ENCODE measurements around the gene ASB18. TPM values are rescaled to one million over a fixed set of nuclear protein-coding genes. Genes with fewer than 3 reads are reported as not detected.

Gene ASB18
- total RNA-seq, 1 donor from 2014 or later = not detected

DNA sequence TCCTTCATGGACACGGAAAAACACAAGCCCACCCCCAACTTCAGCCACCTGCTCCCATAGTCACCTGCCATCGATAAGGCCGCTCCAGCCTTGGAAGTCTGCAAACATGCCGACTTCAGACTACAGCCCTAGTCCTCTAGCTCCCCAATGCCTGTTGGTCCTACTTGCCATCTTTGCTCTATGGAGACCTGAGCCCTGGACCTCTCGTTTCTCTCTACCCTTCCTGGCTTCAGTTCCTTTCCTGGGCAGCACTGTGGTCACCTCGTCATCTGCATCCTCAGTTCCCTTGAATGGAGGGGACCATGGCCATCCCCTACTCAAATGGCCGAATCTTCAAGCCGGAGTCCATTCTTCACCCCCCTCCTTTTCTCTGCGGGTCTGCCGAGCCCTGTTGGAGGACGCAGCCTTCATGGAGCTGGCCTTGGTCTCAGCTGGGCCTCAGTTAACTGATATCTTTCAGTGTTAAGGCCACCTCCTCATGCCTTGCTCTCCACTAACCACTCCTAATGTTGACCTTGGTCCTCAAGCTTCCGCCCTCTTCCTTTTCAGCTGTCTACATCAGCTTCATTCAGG, 48.4 kb downstream of the ASB18 start:
- Mint-ChIP-seq H3K27me3 (peaks cover 2% of the 10 kb centered on the region), H3K4me1 (no peaks in the 10 kb centered on the region), H3K36me3 (ENCODE audit: low read depth) (no peaks in the 10 kb centered on the region), H3K9me3 (no peaks in the 10 kb centered on the region), H3K4me3 (no peak overlapping the region), H3K27ac (no peak overlapping the region)
- intact Hi-C loops (cut with micrococcal nuclease) = no loop called here
- no peak for DNase-seq

DNA sequence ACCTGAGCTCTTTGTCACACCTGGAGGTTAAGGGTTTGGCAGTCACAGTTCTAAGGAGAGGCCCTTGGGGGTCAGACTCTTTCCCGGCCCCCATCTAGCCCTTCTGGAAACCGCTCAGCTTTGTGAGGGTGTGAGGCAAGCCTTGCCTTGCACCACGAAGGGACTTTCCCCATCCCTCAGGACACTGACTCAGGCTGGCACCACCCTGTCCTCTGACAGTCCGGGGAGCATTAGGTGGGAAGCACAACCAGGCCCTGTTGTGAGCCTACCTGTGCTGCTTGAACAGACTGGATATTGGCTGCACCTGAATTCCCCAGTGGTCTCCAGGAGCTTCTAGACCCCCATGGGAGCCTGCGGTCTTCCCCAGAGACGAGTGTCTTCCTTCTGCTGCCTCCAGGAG, 49.0 kb downstream of the ASB18 start:
- intact Hi-C loops (cut with micrococcal nuclease) = no loop called here
- Mint-ChIP-seq H3K9me3 (no peaks in the 10 kb centered on the region), H3K27me3 (peaks cover 2% of the 10 kb centered on the region), H3K4me3 (no peak overlapping the region), H3K36me3 (ENCODE audit: low read depth) (no peaks in the 10 kb centered on the region), H3K27ac (no peak overlapping the region), H3K4me1 (no peaks in the 10 kb centered on the region)
- no peak for DNase-seq

DNA sequence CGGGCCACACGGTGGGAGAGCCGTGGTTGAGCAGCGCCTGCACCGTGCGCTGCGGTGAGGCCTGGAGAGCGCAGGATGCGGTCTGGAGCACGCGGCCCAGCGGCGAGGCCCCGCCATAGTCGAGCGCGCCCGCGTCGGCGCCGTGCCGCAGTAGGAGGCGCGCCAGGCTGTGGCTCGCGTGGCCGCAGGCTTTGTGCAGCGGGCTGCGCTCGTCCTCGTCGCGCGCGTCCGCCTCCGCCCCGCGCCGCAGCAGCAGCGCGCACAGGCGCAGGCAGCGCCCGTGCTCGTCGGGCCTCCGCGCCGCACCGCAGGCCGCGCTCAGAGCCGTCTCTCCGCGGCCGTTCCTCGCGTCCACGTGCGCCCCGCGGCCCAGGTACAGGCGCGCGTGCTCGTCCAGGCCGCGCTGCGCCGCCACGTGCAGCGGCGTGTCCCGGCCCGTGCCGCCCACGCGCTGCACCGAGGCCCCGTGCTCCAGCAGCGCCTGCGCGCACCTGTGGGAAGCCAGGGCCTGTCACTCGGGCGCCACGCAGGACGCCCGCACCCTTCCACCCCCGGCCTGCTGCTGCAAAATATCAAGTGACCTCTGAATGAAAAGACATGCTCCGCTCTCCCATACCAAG, 49.7 kb downstream of the ASB18 start:
- Mint-ChIP-seq H3K27ac (no peak overlapping the region), H3K4me1 (no peaks in the 10 kb centered on the region), H3K9me3 (no peaks in the 10 kb centered on the region), H3K27me3 (peaks cover 2% of the 10 kb centered on the region), H3K36me3 (ENCODE audit: low read depth) (no peaks in the 10 kb centered on the region), H3K4me3 (no peak overlapping the region)
- intact Hi-C loops (cut with micrococcal nuclease) = no loop called here
- no peak for DNase-seq

DNA sequence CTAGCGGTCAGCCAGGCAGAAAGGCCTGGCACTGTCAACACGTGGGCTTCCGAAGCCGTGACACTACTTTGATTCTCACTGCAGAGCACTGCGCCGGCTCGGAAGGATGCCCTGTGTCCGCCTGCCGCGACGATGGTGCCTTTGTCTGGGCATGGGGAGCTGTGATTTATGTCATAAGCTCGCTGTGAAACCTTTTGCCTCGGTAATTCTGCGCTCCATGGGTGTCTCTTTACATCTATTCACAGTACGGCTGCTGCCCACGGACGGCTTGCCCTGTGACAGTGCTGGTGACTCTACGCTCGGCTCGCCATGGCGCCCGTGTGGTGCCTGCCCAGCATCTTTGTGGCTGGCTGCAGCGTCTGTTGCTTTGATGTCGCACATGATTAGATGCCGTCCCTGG, 52.9 kb downstream of the ASB18 start:
- Mint-ChIP-seq H3K27ac (no peak overlapping the region), H3K9me3 (no peaks in the 10 kb centered on the region), H3K4me1 (no peaks in the 10 kb centered on the region), H3K36me3 (ENCODE audit: low read depth) (no peaks in the 10 kb centered on the region), H3K4me3 (no peak overlapping the region), H3K27me3 (peaks cover 2% of the 10 kb centered on the region)
- intact Hi-C loops (cut with micrococcal nuclease) = no loop called here
- DNase-seq = no peak

DNA sequence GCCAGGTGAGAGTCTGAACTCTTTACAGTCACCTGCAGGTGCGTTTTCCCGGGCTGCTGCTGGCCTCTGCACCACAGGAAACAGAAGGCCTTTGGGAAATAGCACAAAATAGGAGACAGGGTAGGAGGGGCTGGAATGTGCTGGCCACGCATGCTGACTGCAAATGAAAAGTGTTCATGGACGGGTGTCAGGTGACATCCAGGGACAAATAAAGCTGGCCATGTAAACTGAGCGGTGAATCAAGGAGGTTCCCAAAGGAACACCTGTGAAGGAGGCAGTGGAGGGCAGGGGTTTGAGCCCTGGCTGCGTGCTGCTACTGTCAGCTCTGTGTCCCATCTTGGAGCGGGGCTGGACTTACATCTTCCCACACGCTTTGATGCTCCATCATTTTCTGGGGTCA, 53.7 kb downstream of the ASB18 start:
- no peak overlapping the region for H3K4me3 Mint-ChIP-seq
- peaks cover 2% of the 10 kb centered on the region for H3K27me3 Mint-ChIP-seq
- no peaks in the 10 kb centered on the region for H3K9me3 Mint-ChIP-seq
- no peaks in the 10 kb centered on the region for H3K4me1 Mint-ChIP-seq
- no peak for DNase-seq
- H3K27ac Mint-ChIP-seq = no peak overlapping the region
- no peaks in the 10 kb centered on the region for H3K36me3 Mint-ChIP-seq (ENCODE audit: low read depth)
- intact Hi-C loops (cut with micrococcal nuclease) = no loop called here

DNA sequence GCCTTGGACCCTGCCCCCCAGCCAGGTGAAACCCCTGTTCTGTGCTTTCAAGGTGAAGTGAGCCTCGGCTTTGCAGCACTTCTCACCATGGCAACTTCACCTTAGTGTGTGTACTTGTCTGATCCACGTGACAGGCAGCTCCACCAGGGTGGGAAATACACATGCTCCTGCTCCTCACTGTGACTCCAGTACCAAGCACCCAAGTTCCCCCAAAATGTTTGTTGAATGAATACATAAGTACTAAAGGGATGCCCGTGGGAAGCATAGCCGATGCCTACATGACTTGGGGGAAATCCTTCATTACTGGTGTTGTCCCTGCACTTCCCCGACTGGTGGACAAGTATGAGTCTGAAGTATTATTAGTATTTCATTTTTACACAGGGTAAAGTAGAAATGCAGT, 54.2 kb downstream of the ASB18 start:
- Mint-ChIP-seq H3K36me3 (ENCODE audit: low read depth) (no peaks in the 10 kb centered on the region), H3K27ac (no peak overlapping the region), H3K4me3 (no peak overlapping the region), H3K27me3 (peaks cover 2% of the 10 kb centered on the region), H3K9me3 (no peaks in the 10 kb centered on the region), H3K4me1 (no peaks in the 10 kb centered on the region)
- no peak for DNase-seq
- intact Hi-C loops (cut with micrococcal nuclease) = no loop called here

DNA sequence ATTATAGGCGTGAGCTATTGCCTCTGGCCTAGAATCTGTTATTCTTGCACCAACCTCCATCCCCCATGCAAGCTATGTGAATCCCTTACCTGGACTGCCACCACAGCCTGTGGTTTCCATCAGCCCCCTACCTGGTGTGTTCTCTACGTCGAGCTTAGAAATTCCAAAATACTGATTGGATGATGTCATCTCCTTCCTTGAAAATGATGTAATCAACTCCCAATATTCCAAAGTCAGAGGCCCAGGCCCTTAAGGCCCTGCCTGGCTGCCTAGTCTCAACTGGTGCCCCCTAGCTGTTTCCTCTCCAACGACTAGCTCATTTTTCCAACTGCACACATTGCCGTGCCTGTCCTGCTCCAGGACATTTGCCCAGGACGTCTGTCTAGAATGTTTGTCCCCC, 54.7 kb downstream of the ASB18 start:
- Mint-ChIP-seq H3K4me1 (no peaks in the 10 kb centered on the region), H3K27me3 (peaks cover 2% of the 10 kb centered on the region)

DNA sequence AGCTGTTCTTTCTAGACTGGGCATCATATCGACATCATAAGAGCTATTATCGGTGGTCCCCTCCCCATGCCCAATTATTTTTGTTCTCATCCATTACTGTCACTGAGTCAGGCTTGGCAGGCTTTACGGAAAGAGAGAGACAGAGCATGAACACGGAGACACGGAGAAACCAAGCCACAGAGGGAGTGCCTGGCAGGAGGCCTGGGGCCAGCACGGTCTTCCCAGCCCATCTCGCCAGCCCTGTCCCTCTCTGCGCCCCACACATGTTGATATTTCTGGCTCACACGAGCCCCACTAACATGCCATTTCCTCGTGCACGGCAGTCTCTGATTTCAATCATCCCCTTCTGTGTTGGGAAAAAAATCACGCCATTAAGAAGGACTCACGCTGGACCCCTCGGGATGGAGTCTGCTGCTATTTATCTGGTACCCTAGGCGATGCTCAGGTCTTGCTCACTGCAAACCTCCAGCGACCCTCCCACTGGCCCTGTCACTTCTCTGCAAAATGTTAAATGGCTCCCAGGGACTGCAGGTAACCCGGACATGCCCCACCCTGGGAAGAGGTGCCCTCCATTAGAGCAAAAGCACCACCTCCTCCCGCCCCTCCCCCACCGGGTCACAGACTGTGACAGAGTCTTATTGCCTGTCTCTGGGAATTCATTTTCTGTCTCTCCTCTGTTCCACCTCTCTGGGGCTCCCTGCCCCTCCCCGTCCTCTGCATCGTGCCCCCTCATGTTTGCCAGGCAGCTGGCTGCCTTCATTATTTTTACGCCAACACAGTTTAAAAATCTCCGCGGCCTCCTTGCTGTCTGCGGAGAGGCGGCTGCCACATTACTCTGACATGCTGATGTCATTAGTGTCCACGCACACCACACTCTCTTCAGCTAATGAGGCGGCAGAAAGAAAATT, 55.9 kb downstream of the ASB18 start:
- no peaks in the 10 kb centered on the region for H3K27me3 Mint-ChIP-seq
- H3K4me3 Mint-ChIP-seq = no peak overlapping the region
- H3K4me1 Mint-ChIP-seq = no peaks in the 10 kb centered on the region
- H3K27ac Mint-ChIP-seq = no peak overlapping the region
- H3K9me3 Mint-ChIP-seq = no peaks in the 10 kb centered on the region
- H3K36me3 Mint-ChIP-seq (ENCODE audit: low read depth) = no peaks in the 10 kb centered on the region
- intact Hi-C loops (cut with micrococcal nuclease) = no loop called here
- DNase-seq = no peak

More for the DNA sequence above, 54.7 kb downstream of the ASB18 start:
- Mint-ChIP-seq H3K4me3 (no peak overlapping the region), H3K9me3 (no peaks in the 10 kb centered on the region), H3K27ac (no peak overlapping the region), H3K36me3 (ENCODE audit: low read depth) (no peaks in the 10 kb centered on the region)
- intact Hi-C loops (cut with micrococcal nuclease) = no loop called here
- DNase-seq = no peak

DNA sequence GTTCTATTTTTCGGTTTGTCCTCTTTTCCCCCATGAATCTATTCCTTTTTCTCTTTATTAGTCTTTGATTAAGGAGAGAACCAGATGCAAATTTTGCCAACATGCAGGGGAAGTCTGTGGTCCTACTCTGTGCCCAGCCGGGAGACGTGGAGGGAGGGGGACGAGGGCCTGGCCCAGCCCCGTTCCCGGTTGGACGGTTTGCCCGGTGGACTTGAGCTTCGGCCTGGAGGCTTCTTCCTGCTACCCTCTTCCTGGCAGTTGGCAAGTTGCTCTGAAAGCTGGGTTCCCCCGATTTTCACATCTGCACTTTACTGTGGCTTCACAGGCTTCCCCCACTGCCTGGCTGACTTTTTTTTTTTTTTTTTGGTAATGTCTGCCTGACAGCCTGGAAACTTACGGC, 56.7 kb downstream of the ASB18 start:
- H3K4me1 Mint-ChIP-seq = no peaks in the 10 kb centered on the region
- H3K27me3 Mint-ChIP-seq = no peaks in the 10 kb centered on the region
- H3K9me3 Mint-ChIP-seq = no peaks in the 10 kb centered on the region
- H3K36me3 Mint-ChIP-seq (ENCODE audit: low read depth) = no peaks in the 10 kb centered on the region
- H3K4me3 Mint-ChIP-seq = no peak overlapping the region
- no peak overlapping the region for H3K27ac Mint-ChIP-seq
- DNase-seq = no peak
- intact Hi-C loops (cut with micrococcal nuclease) = no loop called here

DNA sequence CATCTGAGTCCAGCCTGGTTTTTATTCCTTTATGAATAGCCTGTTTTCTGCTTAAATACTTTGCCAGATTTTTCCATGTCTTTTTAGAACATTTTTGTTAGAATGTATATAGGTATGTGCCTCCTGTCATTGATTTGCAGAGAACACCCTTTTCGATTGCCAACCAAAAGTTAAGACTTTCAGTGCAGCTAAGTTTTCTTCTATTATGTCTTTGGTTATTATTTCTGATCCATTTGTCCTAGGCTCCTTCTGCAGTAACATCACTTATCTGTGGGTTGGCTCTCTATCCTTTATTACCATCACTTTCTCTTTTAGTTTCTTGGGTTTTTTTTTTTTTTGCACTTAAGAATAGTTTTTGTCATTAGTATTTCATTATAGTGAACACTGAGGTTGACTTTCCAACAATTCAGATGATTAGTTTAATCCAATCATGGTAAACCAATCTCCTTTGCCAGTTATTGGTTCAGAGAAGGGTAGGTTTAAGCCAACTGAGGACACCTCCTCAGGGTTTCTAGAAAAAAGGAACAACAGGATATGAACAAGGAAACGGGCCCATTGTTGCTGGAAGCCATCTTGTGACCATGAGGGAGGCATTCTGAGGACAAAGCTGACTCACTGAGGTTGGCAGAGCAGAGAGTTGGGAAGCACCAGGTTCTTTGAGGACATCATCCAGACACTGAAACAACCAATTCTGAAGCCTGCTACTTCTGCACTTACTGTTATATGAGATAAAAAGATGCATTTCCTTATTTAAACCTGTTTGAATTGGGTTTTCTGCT, 58.1 kb downstream of the ASB18 start:
- H3K4me3 Mint-ChIP-seq = no peak overlapping the region
- H3K9me3 Mint-ChIP-seq = no peaks in the 10 kb centered on the region
- H3K36me3 Mint-ChIP-seq (ENCODE audit: low read depth) = no peaks in the 10 kb centered on the region
- H3K4me1 Mint-ChIP-seq = no peaks in the 10 kb centered on the region
- H3K27me3 Mint-ChIP-seq = no peaks in the 10 kb centered on the region
- H3K27ac Mint-ChIP-seq = no peak overlapping the region
- no peak for DNase-seq
- intact Hi-C loops (cut with micrococcal nuclease) = no loop called here

DNA sequence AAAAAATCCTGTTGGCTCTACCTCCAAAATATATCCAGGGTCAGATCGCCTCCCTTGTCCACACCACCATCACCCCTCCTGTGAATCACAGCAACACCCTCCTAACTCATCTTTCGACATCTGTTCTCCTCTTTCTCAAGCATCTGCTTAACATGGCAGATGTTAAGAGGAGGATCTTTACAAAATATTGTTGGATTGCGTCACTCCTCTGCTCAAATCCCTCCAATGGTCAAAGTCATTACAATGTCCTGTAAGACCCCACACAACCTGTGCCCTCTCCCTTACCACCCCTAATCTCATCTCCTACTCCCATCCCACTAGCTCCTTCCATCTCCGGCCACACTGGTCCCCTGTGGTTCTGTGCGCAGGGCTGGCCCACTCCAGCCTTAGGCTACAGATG, 59.3 kb downstream of the ASB18 start:
- Mint-ChIP-seq H3K27ac (no peak overlapping the region), H3K4me3 (no peak overlapping the region), H3K36me3 (ENCODE audit: low read depth) (no peaks in the 10 kb centered on the region), H3K4me1 (no peaks in the 10 kb centered on the region), H3K27me3 (no peaks in the 10 kb centered on the region), H3K9me3 (no peaks in the 10 kb centered on the region)
- intact Hi-C loops (cut with micrococcal nuclease) = no loop called here
- no peak for DNase-seq

DNA sequence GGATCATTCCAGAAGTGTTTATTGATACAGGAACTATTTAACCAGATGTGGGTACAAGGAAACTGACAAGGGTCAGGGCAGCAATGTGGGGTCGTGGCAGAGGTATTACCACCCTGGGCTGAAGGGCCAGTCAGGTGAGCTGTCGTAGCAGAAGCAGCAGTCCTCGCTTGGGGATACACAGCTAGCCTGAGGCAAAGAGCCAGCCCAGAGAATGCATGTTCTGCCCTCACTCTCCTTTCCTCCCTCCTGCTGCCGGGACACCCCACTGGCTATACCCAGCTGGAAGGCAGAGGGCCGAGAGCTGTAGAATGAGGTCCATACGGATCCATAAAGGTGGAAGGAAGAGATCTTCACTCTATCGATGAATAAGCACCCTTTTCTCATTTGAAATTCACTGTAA, 63.8 kb downstream of the ASB18 start:
- intact Hi-C loops (cut with micrococcal nuclease) = no loop called here
- Mint-ChIP-seq H3K27ac (no peak overlapping the region), H3K36me3 (ENCODE audit: low read depth) (no peaks in the 10 kb centered on the region), H3K9me3 (no peaks in the 10 kb centered on the region), H3K4me3 (no peak overlapping the region), H3K4me1 (no peaks in the 10 kb centered on the region), H3K27me3 (no peaks in the 10 kb centered on the region)
- no peak for DNase-seq

DNA sequence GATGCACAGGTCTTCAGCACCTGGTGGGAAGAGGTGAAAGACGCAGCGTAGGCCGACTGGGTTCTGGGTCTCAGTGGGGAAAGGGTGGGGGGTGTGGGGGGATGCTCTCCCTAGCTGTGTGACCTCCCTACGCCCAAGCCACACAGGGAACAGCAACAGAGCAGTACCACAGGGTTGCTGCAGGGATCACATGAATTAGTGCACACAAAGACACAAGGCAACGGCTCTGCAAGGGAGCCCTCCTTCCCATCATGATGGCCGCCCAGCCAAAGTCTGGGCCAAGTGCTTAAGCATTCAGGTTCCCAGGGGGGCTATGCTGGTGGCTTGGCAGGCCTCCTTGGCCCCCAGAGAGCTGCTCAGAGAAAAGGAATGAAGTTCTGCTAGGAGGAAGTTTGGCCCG, 67.8 kb downstream of the ASB18 start:
- no peaks in the 10 kb centered on the region for H3K9me3 Mint-ChIP-seq
- no peaks in the 10 kb centered on the region for H3K4me1 Mint-ChIP-seq
- intact Hi-C loops (cut with micrococcal nuclease) = no loop called here

DNA sequence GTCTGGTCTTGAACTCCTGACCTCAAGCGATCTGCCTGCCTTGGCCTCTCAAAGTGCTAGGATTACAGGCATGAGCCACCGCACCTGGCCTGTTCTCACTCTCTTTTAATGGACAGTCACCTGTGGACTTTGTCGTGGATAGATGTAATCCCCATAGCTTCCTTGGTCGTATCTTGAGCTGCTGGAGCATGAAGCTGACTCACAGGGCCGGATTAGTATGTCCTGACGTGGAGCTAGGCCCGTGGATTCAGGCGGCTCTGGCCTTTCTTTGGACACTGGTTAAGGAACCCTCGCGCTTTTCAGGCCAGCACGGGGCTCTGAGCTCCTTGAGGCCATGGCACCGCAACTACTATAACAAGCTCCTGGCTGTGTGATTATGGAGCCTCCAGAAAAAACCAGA, 68.5 kb downstream of the ASB18 start:
- H3K9me3 Mint-ChIP-seq = no peaks in the 10 kb centered on the region
- H3K27me3 Mint-ChIP-seq = no peaks in the 10 kb centered on the region
- H3K4me1 Mint-ChIP-seq = no peaks in the 10 kb centered on the region
- no peak overlapping the region for H3K27ac Mint-ChIP-seq
- no peaks in the 10 kb centered on the region for H3K36me3 Mint-ChIP-seq (ENCODE audit: low read depth)
- intact Hi-C loops (cut with micrococcal nuclease) = no loop called here
- no peak overlapping the region for H3K4me3 Mint-ChIP-seq
- no peak for DNase-seq

More for the DNA sequence above, 67.8 kb downstream of the ASB18 start:
- Mint-ChIP-seq H3K27me3 (no peaks in the 10 kb centered on the region), H3K4me3 (no peak overlapping the region), H3K27ac (no peak overlapping the region), H3K36me3 (ENCODE audit: low read depth) (no peaks in the 10 kb centered on the region)
- DNase-seq = no peak

Measured in activated CD4-positive, alpha-beta T cell treated with anti-CD3 and anti-CD28 coated beads, Interleukin-2, amount 10 ng/mL, durations not matched to agents 24 days and 14 days (primary cell).